Activated CD4-positive, alpha-beta T cell treated with anti-CD3 and anti-CD28 coated beads, Interleukin-2, amount 50 U/mL, for 16 hours (primary cell): Measurements from ENCODE around the gene LCT.
"Not testable (repeated sequence)": the region's sequence is repeated elsewhere in the genome, so short reads cannot be mapped to it uniquely, and the experiment has no call there.

Source experiments
- DNase-seq: peaks from one replicate; pipeline ENCODE4 v3.0.0-alpha.2; 2020

Gene LCT

GRCh38 chr2:135836596-135837270 is at the start of gene LCT:
Gene LCT (minus strand): TSS chr2:135837184. CDS start chr2:135837169, 15 bp downstream.
- no peak for DNase-seq

DNA sequence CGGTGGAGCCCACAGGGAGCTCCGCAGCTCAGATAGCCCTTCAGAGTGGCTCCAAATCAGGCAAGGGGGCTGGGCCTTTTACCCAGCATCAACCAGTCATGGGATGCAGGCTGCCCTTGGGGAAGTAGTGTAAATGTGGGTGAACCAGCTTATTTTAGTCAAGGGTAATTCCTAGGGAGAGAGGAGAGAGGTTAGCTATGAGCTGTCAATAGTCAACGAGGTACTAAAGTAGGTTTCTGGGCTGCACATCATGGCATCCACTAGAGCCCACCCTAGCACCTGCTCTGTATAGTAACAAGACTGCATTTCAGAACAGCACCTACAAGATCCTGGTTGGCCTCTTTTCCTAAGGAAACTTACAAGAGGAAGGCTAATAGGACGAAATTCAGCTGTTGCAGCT is 48.7 kb upstream of the LCT start:
- no peak for DNase-seq

DNA sequence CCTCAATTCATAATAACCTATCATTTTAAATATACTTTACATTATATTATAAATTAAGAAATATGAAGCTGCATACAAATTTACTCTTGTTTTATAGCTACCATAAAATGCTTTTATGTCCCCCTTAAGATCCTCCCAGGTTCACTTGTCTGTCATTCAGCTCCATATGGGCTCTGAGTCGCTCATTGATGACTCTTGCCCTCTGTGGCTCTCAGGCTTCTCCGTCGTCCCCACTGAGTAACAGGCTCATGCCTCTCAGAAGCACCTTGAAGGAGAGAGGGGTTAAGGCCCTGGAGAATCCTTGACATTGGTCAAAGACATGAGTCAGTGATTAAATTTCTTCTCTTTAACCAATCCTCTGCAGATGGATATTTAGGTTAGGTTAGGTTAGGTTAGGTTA is 45.4 kb upstream of the LCT start:
- no peak for DNase-seq

- DNase-seq: not testable (repeated sequence)
These were observed 39.8 kb upstream of the LCT start for GRCh38 chr2:135876770-135877169.

DNA sequence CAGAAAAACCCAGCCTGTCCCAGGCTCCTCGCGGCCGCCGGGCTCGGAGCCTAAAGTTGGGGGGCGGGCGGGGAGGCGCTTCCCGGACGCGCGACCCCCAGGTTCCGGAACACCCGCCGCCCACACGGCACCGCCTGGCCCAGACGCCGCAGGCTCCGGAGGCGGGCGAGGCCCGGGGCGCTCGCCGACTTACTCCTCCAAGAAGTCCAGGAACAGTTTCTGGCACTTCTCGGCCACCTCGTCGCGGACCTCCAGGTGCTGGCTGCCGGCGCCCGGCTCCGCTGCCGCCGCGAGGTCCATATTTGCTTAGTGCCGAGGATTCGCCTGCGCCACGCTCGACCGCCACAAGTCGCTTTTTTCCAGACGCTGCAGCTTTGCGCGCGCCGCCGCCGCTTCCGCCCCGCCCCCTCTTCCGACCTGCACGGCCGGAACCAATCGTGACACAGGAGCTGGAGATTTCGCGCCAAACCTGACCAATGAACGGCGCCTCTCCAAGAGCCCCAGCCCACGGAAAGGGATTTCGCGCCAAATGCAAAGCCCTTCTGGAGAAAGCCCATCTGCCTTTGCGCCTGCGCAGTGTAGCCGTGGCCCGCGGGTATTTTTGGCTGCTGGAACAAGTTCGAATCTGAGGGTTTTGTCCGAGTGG is 39.2 kb upstream of the LCT start, which contains the start of gene MCM6:
MCM6 (minus strand) TSS at position 378 of the 646 bp plus-strand sequence; CDS start at position 300, 78 bp downstream.
- peak; percentile 100 for DNase-seq

GRCh38 chr2:135875491-135876065 is 38.6 kb upstream of the LCT start:
- peak; percentile 86 for DNase-seq

- peak; percentile 47 for DNase-seq
These were observed 37.9 kb upstream of the LCT start for GRCh38 chr2:135874777-135875365.

DNA sequence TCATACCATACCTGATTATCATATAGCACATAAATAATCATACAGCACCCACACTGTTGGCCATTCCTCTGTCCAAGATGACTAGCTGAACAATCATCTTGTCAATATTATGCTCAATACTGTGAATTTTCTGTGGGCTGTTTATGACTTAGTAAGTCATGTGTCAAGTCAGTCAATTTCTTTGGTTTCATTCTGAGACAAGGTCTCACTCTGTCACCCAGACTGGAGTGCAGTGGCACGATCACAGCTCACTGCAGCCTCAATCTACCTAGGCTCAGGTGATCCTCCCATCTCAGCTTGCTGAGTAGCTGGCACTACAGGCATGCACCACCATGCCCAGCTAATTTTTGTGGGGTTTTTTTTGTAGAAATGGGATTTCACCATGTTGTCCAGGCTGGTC is 33.6 kb upstream of the LCT start:
- DNase-seq: peak; percentile 80

GRCh38 chr2:135863233-135863632 is 26.2 kb upstream of the LCT start:
- no peak for DNase-seq

GRCh38 chr2:135862718-135863117 is 25.7 kb upstream of the LCT start:
- no peak for DNase-seq

DNA sequence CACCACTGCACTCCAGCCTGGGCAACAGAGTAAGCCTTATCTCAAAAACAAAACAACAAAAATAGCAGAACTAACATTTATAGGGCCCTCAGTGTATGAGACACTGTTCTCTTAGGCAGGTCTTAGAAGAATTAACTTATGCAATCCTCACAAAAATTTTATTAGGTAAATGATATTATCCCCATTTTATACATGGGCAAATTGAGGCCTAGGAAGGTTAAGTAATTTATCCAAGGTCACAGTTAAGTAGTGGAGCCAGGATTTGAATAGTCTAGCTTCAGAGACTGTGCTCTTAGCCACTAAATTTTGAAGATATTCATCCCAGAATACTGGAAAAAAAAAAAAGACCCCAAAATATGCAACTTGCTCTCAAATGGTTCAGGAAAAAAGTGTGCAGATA is 16.4 kb upstream of the LCT start:
- DNase-seq: no peak

- DNase-seq: no peak
These were observed 14.9 kb upstream of the LCT start for GRCh38 chr2:135851858-135852257.

- DNase-seq: no peak
These were observed 14.1 kb upstream of the LCT start for GRCh38 chr2:135850892-135851668.

DNA sequence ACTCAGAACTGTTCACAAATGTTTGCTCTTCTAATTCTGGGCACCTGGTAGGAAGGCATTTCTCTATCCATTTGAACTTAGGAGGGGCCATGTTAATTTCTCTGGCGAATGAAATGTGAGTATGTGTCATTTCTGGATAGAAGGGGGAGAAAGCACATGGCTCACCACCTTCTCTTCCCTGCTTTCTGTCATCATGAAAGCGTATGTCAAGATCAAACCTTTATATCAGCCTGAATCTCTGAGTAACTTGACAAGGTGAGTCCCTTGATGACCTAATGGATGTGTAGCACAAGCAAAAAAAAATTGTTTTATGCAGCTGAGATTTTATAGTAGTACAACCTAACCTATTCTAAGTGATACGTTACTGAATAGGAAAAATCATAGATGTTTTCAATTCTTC is 12.1 kb upstream of the LCT start:
- no peak for DNase-seq

GRCh38 chr2:135845997-135846396 is 9.0 kb upstream of the LCT start:
- DNase-seq: no peak

- DNase-seq: no peak
These were observed 8.3 kb upstream of the LCT start for GRCh38 chr2:135845257-135845656.

GRCh38 chr2:135844301-135844895 is 7.4 kb upstream of the LCT start:
- DNase-seq: no peak

DNA sequence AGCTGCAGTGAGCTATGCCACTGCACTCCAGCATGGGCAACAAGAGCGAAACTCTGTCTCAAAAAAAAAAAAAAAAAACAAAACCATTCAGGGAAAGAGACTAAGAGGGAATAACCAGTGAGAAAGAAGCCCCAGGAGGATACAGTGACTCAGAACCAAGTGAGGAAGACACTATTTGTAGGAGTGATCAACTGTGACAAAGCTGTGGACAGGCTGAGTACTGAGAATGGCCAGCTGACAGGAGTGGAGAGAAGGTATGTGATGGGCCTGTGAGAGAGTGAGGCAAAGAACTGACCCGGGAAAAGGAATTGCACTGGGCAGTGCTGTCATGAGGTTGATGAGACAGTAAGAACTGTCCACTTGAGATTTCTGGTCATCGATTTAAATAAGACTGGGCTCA is 6.7 kb upstream of the LCT start:
- DNase-seq: no peak

- DNase-seq: no peak
These were observed 3.6 kb upstream of the LCT start for GRCh38 chr2:135840601-135841000.

DNA sequence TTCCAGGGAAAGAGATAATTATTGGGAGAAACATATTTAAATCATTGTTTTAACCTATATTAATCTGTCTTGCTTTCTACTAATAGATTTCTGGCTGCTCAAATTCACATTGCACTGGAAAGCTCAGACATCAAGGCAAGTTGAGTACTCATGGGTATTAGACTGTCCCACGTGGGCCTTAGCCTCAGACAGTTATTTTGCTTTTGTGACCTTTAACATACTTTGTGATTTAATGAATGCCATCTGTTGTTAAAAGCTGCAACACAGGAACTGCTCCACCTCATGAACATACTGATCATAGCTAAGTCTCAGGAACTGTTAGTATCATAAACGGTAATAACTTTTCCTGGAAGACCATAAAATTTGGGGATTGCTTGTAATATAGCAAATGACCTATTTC is 2.7 kb upstream of the LCT start:
- no peak for DNase-seq

GRCh38 chr2:135838502-135838901 is 1.5 kb upstream of the LCT start:
- no peak for DNase-seq

- no peak for DNase-seq
These were observed 4.1 kb downstream of the LCT start for GRCh38 chr2:135832891-135833290.
